ENCODE results near the gene TSHZ1.
A peak's percentile ranks its signal among the peaks of the same experiment; 100 is the strongest.

TSHZ1 gene

DNA sequence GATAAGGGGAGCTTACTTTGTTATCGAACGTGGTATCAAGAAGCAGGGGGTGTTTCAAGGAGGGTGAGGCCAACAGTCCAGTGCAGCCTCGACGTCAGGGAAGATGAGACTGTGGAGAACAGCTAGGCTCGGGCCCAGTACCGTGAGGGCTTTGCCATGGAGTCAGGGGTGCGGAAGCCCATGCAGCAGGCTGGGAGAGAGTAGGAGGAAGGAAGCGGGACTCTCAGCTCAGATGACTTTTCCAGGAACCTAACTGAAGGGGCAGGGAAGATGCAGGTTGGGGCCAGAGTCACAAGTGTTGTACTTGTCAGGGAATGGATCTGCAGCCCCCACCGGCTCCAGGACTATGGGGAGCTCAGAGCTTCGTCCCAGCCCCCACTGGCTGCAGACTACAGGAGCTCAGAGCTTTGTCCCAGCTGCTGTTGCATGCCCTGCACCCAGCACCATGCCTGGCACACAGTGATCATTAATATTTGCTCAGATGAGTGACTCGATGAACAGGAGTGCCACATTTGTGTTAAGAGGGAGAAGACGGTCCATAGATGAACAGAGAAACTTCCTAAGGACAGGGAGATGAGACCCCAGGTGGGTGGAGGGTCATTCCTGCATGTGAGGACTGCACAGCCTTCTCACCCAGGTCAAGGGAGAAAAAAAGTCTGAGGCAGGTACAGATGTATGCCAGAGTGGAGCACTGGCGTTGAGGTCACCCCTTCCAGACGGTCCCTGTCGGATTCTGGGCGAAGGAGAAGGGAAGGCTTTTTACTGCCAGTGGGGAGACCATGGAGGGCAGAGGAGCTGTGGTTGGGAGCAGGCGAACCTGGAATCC is 38.1 kb upstream of the TSHZ1 start:
- DNase-seq (ENCODE audit: low spot score) = no peak
- TF ChIP-seq, protein P1, sequence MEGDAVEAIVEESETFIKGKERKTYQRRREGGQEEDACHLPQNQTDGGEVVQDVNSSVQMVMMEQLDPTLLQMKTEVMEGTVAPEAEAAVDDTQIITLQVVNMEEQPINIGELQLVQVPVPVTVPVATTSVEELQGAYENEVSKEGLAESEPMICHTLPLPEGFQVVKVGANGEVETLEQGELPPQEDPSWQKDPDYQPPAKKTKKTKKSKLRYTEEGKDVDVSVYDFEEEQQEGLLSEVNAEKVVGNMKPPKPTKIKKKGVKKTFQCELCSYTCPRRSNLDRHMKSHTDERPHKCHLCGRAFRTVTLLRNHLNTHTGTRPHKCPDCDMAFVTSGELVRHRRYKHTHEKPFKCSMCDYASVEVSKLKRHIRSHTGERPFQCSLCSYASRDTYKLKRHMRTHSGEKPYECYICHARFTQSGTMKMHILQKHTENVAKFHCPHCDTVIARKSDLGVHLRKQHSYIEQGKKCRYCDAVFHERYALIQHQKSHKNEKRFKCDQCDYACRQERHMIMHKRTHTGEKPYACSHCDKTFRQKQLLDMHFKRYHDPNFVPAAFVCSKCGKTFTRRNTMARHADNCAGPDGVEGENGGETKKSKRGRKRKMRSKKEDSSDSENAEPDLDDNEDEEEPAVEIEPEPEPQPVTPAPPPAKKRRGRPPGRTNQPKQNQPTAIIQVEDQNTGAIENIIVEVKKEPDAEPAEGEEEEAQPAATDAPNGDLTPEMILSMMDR (IDR thresholded peaks at IDR 0.05; ENCODE audit: extremely low read depth, missing control alignments) = no peak

DNA sequence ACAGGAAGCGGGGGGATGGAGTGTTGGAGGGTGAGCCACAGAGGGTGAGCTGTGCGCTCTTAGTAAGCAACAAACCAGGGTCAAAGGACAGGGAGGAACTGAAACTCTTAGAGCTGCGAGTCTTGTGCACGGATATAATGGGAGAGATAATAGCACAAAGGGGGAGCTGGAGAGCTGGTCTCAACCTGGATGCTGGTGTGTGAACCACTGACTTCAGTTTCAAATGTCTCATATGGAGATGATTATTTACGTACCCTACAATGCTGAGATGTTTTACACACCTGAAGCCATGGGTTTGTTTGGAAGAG is 37.5 kb upstream of the TSHZ1 start:
- TF ChIP-seq, protein P1 (IDR thresholded peaks at IDR 0.05; ENCODE audit: extremely low read depth, missing control alignments) = peak; percentile 33
- peak; percentile 89 for DNase-seq (ENCODE audit: low spot score)

DNA sequence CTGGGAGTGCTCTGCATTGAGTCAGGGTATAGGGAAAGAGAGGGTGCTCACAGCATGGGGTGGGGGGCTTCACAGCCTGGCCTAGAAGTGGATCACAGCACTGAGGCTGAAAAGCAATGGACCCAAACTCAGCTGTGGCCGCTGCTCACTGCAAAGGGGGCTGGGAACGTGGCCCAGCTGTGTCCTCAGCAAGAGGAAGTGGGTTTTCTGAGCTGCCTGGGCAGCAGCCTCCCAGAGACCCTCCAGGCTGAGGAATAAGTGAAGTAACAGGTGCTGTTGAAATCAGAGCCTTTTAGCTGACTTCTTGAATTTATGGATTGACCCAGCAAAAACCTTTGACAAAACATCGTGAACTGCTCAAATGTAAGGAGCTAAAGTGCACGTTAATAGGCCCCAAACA is 36.9 kb upstream of the TSHZ1 start:
- DNase-seq (ENCODE audit: low spot score) = no peak
- TF ChIP-seq, protein P1 (IDR thresholded peaks at IDR 0.05; ENCODE audit: extremely low read depth, missing control alignments) = no peak

DNA sequence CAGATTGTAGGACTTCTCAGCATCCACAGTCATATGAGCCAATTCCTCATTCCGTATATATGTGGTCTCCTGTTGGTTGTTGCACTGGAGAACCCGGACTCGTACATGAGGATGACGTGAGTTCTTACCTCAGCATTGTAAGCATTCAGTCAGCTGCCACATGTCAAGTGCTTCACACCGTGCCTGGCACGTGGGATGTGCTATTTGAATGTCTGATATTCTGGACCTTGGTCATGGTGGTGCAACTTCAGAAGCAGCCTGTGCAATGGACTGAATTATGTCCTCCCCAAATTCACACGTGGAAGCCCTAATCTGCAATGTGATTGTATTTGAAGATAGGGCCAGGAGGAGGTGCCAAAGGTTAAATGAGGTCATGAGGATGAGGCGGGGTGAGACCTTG is 33.7 kb upstream of the TSHZ1 start:
- no peak for DNase-seq (ENCODE audit: low spot score)
- TF ChIP-seq, protein P1 (IDR thresholded peaks at IDR 0.05; ENCODE audit: extremely low read depth, missing control alignments) = no peak

DNA sequence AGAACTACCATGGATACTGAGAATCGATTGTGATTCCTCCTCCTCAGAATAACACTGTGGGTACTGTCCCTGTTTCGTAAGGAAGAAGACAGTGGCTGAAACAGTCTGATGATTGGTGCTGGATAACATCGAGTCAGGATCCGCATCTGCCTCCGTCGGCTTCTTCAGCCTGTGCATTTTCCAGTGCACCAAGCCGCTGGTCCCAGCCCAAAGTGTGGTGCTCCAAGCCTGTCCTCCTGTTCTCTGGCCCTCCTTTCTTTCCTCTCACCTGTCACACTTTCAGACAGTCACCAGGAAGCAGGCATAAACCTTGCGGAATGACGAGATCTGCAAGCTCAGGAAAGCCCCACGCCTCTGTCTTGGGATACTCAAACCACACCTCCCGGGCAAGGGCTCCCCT is 32.2 kb upstream of the TSHZ1 start:
- TF ChIP-seq, protein P1 (IDR thresholded peaks at IDR 0.05; ENCODE audit: extremely low read depth, missing control alignments) = no peak
- no peak for DNase-seq (ENCODE audit: low spot score)

DNA sequence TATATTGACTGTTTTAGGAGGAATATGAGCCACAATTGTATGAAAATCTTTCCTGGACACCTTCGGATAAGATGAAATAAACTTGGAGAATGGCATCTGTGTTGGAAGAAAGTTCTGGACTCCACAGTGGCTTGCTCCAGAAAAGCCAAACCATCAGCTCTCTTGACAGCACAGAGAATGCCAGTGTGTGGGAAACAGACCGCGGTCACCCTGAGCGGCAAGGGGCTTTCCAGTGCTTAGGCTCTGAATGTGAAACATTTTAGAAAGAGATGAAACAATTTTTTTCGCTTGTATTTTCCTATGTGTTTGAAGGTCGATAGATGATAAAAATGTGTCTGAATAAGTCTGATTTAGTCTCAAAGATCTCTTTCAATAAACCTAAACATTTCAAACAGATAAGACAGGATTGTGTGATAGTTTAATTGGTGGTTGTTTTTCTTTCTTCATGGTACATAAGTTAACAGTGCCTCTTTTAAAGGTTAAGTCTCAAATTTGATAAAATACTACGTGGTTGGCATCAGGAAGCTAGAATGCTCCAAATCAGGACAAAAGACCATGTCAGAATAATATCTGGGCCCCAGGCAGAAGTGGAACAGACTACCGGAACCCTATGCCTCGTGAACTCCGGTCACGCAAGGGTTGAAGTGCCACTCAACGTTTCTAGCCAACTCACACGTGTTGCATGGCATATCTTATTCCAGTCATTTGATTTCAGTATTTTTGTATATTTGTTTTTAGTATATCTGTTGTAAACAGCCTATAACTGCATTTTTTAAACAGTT is 30.6 kb upstream of the TSHZ1 start:
- TF ChIP-seq, protein P1 (IDR thresholded peaks at IDR 0.05; ENCODE audit: extremely low read depth, missing control alignments) = no peak
- no peak for DNase-seq (ENCODE audit: low spot score)

DNA sequence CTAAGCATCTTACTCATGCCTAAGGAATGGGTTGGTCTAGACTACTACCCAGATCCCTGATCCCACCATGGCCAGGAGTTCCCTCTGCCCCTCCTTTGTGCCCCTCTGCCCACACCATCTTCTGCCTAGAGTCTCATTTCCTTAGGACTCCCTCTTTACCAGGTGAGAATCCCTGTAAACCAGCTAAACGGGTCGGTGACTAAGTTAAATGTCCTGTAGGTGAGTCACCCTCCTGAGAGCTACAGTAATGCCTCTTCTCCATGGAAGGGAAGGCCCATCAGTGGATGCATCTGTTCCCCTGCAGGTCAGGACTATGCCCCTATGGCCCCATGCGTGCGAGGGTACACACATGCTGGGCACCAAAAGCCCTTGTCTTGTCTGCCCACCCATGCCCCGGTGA is 27.1 kb upstream of the TSHZ1 start:
- TF ChIP-seq, protein P1 (IDR thresholded peaks at IDR 0.05; ENCODE audit: extremely low read depth, missing control alignments) = no peak
- no peak for DNase-seq (ENCODE audit: low spot score)
